ENCODE results near the gene USP13.

- TF ChIP-seq CTCF (IDR thresholded peaks at IDR 0.05; ENCODE audit: low read depth, low read length): no peak
- no peak for TF ChIP-seq EZH2phosphoT487 (IDR thresholded peaks at IDR 0.05; ENCODE audit: low read depth)
These were observed 175.9 kb downstream of the USP13 start for GRCh38 chr3:179828738-179829137.

All from OCI-LY3 (cell line).